ENCODE measurements around the gene INTS6L. TPM values are rescaled to one million over a fixed set of nuclear protein-coding genes. Genes with fewer than 3 reads are reported as not detected.
A peak's percentile ranks its signal among the peaks of the same experiment; 100 is the strongest.

Gene INTS6L
- total RNA-seq, 1 donor from 2014 or later: 14.6 TPM

- no peaks in the 10 kb centered on the region for H3K27me3 Mint-ChIP-seq
- DNase-seq (ENCODE audit: low spot score, unreplicated experiment): no peak
- no peak overlapping the region for H3K27ac Mint-ChIP-seq
- H3K4me1 Mint-ChIP-seq (ENCODE audit: low read depth): peaks cover 3% of the 10 kb centered on the region
- peaks cover 15% of the 10 kb centered on the region for H3K9me3 Mint-ChIP-seq (ENCODE audit: low read depth)
- H3K4me3 Mint-ChIP-seq (ENCODE audit: low read depth): no peak overlapping the region
- TF ChIP-seq CTCF (IDR thresholded peaks at IDR 0.05; ENCODE audit: unreplicated experiment): no peak
- peaks cover 1% of the 10 kb centered on the region for H3K36me3 Mint-ChIP-seq (ENCODE audit: insufficient read depth)
Measured at GRCh38 chrX:135535077-135535940, 14.8 kb downstream of the INTS6L start.

GRCh38 chrX:135536877-135537276 lies 16.4 kb downstream of the INTS6L start:
- H3K36me3 Mint-ChIP-seq (ENCODE audit: insufficient read depth): no peaks in the 10 kb centered on the region
- peaks cover 6% of the 10 kb centered on the region for H3K9me3 Mint-ChIP-seq (ENCODE audit: low read depth)
- peaks cover 1% of the 10 kb centered on the region for H3K4me1 Mint-ChIP-seq (ENCODE audit: low read depth)
- H3K27ac Mint-ChIP-seq: no peak overlapping the region
- DNase-seq (ENCODE audit: low spot score, unreplicated experiment): no peak
- H3K4me3 Mint-ChIP-seq (ENCODE audit: low read depth): no peak overlapping the region
- TF ChIP-seq CTCF (IDR thresholded peaks at IDR 0.05; ENCODE audit: unreplicated experiment): no peak
- H3K27me3 Mint-ChIP-seq: no peaks in the 10 kb centered on the region

- Mint-ChIP-seq H3K4me3 (ENCODE audit: low read depth) (no peak overlapping the region), H3K9me3 (ENCODE audit: low read depth) (peaks cover 17% of the 10 kb centered on the region), H3K4me1 (ENCODE audit: low read depth) (peaks cover 3% of the 10 kb centered on the region), H3K27ac (no peak overlapping the region), H3K36me3 (ENCODE audit: insufficient read depth) (no peaks in the 10 kb centered on the region), H3K27me3 (no peaks in the 10 kb centered on the region)
- no peak for DNase-seq (ENCODE audit: low spot score, unreplicated experiment)
- TF ChIP-seq CTCF (IDR thresholded peaks at IDR 0.05; ENCODE audit: unreplicated experiment): no peak
Measured at GRCh38 chrX:135541351-135541750, 20.9 kb downstream of the INTS6L start.

GRCh38 chrX:135543172-135543571 lies 22.7 kb downstream of the INTS6L start:
- no peaks in the 10 kb centered on the region for H3K27me3 Mint-ChIP-seq
- DNase-seq (ENCODE audit: low spot score, unreplicated experiment): no peak

GRCh38 chrX:135543924-135544323 lies 23.5 kb downstream of the INTS6L start:
- TF ChIP-seq CTCF (IDR thresholded peaks at IDR 0.05; ENCODE audit: unreplicated experiment): peak; percentile 20
- Mint-ChIP-seq H3K9me3 (ENCODE audit: low read depth) (peaks cover 14% of the 10 kb centered on the region), H3K4me1 (ENCODE audit: low read depth) (peaks cover 3% of the 10 kb centered on the region), H3K36me3 (ENCODE audit: insufficient read depth) (no peaks in the 10 kb centered on the region), H3K27ac (no peak overlapping the region), H3K27me3 (no peaks in the 10 kb centered on the region), H3K4me3 (ENCODE audit: low read depth) (no peak overlapping the region)
- DNase-seq (ENCODE audit: low spot score, unreplicated experiment): no peak

More at GRCh38 chrX:135543172-135543571, 22.7 kb downstream of the INTS6L start:
- peaks cover 3% of the 10 kb centered on the region for H3K4me1 Mint-ChIP-seq (ENCODE audit: low read depth)
- no peak for TF ChIP-seq CTCF (IDR thresholded peaks at IDR 0.05; ENCODE audit: unreplicated experiment)
- peaks cover 17% of the 10 kb centered on the region for H3K9me3 Mint-ChIP-seq (ENCODE audit: low read depth)
- H3K36me3 Mint-ChIP-seq (ENCODE audit: insufficient read depth): no peaks in the 10 kb centered on the region
- no peak overlapping the region for H3K4me3 Mint-ChIP-seq (ENCODE audit: low read depth)
- H3K27ac Mint-ChIP-seq: no peak overlapping the region

Data from progenitor cell of endocrine pancreas (in vitro differentiated cells).